ENCODE measurements around the gene VRTN. TPM values are rescaled to one million over a fixed set of nuclear protein-coding genes. Genes with fewer than 3 reads are reported as not detected.

The VRTN gene
- total RNA-seq, 4 donors from 2014 or later, result not detected

DNA sequence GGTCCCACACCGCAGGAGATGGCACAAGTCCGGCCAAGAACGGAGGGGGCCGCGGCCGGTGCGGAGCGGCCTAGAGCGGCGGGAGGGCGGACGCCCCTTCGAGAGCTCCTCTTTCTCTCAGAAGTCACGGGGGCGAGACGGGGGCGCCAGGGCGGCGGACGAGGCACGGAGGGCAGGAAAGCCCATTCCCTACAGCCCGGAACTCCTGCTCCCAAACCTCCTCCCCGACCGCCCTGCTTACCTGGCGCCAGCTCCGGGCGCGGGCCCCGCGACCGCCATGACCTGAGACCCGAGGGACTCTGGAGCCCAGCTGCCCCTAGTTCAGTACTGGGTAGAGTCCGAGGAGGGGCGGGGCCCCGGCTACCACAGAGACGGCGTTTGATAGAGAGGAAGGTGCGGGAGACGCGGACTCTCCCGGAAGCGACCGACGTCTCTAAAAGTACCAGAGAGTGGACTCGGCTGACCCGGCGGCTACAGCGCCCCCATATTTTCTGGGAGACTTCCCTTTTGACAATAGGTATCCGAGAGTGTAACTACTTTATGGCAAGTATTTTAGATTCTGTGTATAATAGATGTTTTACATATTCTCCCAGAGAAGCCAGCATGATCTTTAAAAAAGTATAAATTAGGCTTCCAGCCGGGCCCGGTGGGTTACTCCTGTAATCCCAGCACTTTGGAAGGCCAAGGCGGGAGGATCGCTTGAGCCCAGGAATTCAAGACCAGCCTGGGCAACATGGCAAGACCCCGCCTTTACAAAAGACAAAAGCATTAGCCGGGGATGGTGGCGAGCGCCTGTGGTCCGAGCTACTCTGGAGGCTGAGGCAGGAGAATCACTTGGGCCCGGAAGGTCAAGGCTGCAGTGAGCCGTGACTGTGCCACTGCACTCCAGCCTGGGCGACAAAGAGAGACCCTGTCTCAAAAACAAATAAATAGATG, 45.4 kb upstream of the VRTN start, which contains the start of gene ABCD4:
Gene ABCD4 (minus strand): TSS at position 301 of the 936 bp plus-strand sequence. CDS start 22 bp downstream, at position 279.
- 12 to 14% methylated on average over 54 to 55 of the region's 61 CpGs for WGBS, 2 donors

DNA sequence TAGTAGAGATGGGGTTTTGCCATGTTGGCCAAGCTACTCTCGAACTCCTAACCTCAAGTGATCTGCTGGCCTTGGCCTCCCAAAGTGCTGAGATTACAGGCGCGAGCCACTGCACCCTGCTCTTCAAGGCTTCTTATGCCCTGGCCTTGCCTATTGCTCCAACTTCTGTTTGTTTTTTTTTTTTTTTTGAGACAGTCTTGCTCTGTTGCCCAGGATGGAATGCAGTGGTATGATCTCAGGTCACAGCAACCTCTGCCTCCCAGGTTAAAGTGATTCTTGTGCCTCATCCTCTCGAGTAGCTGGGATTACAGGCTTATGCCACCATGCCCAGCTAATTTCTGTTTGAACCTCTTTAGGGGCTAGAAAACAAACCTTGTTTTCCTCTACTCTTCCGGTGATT, 39.6 kb upstream of the VRTN start:
- 75 to 85% methylated on average over 5 of the region's 5 CpGs for WGBS, 2 donors
- H3K9me3 ChIP-seq, result no peaks in the 10 kb centered on the region
- no peaks in the 10 kb centered on the region for H3K36me3 ChIP-seq
- H3K4me1 ChIP-seq, result no peaks in the 10 kb centered on the region
- no peak overlapping the region for H3K27ac ChIP-seq
- DNase-seq (ENCODE audit: low spot score in 2 of 2), result no peak
- no peak overlapping the region for H3K4me3 ChIP-seq
- H3K27me3 ChIP-seq, result no peaks in the 10 kb centered on the region
- TF ChIP-seq POLR2A (IDR thresholded peaks at IDR 0.05) (no peak), EP300 (IDR thresholded peaks at IDR 0.05) (no peak)
- TF ChIP-seq, protein P1, sequence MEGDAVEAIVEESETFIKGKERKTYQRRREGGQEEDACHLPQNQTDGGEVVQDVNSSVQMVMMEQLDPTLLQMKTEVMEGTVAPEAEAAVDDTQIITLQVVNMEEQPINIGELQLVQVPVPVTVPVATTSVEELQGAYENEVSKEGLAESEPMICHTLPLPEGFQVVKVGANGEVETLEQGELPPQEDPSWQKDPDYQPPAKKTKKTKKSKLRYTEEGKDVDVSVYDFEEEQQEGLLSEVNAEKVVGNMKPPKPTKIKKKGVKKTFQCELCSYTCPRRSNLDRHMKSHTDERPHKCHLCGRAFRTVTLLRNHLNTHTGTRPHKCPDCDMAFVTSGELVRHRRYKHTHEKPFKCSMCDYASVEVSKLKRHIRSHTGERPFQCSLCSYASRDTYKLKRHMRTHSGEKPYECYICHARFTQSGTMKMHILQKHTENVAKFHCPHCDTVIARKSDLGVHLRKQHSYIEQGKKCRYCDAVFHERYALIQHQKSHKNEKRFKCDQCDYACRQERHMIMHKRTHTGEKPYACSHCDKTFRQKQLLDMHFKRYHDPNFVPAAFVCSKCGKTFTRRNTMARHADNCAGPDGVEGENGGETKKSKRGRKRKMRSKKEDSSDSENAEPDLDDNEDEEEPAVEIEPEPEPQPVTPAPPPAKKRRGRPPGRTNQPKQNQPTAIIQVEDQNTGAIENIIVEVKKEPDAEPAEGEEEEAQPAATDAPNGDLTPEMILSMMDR (IDR thresholded peaks at IDR 0.05), result no peak

More for the DNA sequence above, 45.4 kb upstream of the VRTN start, which contains the start of gene ABCD4:
- DNase-seq (ENCODE audit: low spot score in 2 of 2), result peak; percentile 89 to 94
- H3K27me3 ChIP-seq, result no peaks in the 10 kb centered on the region
- no peaks in the 10 kb centered on the region for H3K9me3 ChIP-seq
- peak within 1 kb of the TSS; percentile 66 to 87 (median 84) for H3K4me3 ChIP-seq
- H3K4me1 ChIP-seq, result peaks cover 0 to 24% (median 4%) of the 10 kb centered on the region in 4 donors
- peak within 1 kb of the TSS; percentile 71 to 92 (median 88) for H3K27ac ChIP-seq
- TF ChIP-seq POLR2A (IDR thresholded peaks at IDR 0.05) (peak in 1 of 2 donors; percentile 41), EP300 (IDR thresholded peaks at IDR 0.05) (peak; percentile 60 to 77)
- TF ChIP-seq, protein P1 (IDR thresholded peaks at IDR 0.05), result peak in 3 of 5 experiments; percentile 40 to 68 (median 50)
- peaks cover 0 to 14% (median 2%) of the 10 kb centered on the region in 3 donors for H3K36me3 ChIP-seq

DNA sequence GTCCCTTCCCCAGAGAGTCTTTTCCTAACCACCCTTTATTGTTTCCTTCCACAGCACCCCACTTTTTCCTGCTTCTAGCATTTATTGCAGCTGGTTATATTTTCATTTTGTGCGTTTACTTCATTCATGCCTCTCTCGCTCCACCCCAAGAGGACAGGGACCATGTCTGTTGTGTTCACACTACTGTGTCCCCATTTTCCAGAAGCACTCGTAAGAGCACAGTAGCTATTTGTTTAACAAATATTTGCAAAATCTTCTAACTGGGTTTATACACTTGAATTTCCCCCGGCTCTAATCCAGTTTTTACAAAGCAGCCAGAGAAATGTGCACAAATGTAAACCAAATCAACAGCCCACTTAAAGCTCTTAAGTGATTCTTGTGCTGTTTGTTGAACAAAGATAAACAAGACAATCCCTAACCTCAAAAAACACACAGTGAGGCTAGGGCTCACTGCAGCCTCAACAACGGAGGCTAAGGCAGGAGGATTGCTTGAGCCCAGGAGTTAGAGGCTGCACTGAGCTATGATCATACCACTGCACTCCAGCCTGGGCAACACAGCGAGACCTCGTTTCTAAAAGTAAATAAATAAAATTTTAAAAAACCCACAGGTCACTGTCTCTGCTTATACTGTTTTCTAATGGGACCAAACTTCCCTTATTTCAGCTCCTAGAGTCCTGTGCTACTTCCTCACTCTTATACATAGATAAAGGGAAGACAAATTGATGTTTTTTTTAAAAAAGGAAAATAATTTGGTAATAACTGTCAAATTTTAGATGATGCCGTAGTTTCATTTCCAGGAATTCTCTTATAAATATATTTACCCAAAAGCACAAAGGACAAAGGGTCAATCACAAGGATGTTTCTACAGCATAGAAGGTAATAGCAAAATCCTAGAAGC, 38.9 kb upstream of the VRTN start:
- 73 to 77% methylated on average over 8 of the region's 8 CpGs for WGBS, 2 donors
- H3K27ac ChIP-seq, result no peak overlapping the region
- TF ChIP-seq, protein P1 (IDR thresholded peaks at IDR 0.05), result no peak
- TF ChIP-seq EP300 (IDR thresholded peaks at IDR 0.05), result no peak
- TF ChIP-seq POLR2A (IDR thresholded peaks at IDR 0.05), result no peak
- no peak overlapping the region for H3K4me3 ChIP-seq
- H3K4me1 ChIP-seq, result no peaks in the 10 kb centered on the region
- H3K27me3 ChIP-seq, result no peaks in the 10 kb centered on the region
- H3K36me3 ChIP-seq, result no peaks in the 10 kb centered on the region
- no peaks in the 10 kb centered on the region for H3K9me3 ChIP-seq
- no peak for DNase-seq (ENCODE audit: low spot score in 2 of 2)

DNA sequence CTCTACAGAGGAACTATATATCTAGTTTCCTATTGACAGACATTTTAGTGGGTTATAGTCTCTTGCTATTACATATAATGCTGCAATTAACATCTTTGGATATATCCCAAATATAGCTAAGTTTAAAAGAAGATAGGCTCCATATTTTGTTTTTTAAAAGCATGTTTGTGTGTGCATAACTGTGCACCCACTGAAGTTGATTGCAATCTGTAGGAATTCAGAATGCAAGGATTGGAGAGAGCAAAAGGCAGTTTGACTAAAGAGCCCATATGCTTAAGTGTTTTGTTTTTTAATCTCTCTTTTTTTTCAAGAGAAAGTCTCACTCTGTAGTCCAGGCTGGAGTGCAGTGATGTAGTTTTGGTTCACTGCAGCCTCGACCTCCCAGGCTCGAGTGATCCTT, 36.1 kb upstream of the VRTN start:
- H3K4me1 ChIP-seq, result no peaks in the 10 kb centered on the region
- no peak for TF ChIP-seq POLR2A (IDR thresholded peaks at IDR 0.05)
- TF ChIP-seq, protein P1 (IDR thresholded peaks at IDR 0.05), result no peak
- no peak for TF ChIP-seq EP300 (IDR thresholded peaks at IDR 0.05)
- H3K9me3 ChIP-seq, result no peaks in the 10 kb centered on the region
- DNase-seq (ENCODE audit: low spot score in 2 of 2), result no peak
- no peaks in the 10 kb centered on the region for H3K36me3 ChIP-seq
- H3K27ac ChIP-seq, result no peak overlapping the region
- 84 to 85% methylated on average over 2 of the region's 2 CpGs for WGBS, 2 donors
- H3K4me3 ChIP-seq, result no peak overlapping the region
- no peaks in the 10 kb centered on the region for H3K27me3 ChIP-seq

Measured in tibial nerve (tissue), 4 donors.